ENCODE data around the gene GPALPP1.

GPALPP1 gene

DNA sequence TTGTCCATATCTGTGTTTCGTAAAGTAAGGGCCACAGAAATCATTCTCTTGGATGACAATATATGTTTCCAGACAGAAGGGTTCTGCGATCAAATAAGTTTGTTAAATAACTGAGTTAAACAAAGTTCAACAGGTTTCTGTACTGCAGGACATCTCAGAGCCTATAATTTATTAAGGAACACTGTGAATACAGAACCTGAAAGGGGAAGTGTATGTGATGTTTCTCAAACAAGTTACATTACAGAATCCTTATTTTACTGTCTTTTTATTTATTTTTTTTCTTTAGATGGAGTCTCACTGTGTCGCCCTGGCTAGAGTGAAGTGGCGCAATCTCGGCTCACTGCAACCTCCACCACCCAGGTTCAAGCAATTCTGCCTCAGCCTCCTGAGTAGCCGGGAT, 75.6 kb downstream of the GPALPP1 start:
- DNase-seq: no peak

DNA sequence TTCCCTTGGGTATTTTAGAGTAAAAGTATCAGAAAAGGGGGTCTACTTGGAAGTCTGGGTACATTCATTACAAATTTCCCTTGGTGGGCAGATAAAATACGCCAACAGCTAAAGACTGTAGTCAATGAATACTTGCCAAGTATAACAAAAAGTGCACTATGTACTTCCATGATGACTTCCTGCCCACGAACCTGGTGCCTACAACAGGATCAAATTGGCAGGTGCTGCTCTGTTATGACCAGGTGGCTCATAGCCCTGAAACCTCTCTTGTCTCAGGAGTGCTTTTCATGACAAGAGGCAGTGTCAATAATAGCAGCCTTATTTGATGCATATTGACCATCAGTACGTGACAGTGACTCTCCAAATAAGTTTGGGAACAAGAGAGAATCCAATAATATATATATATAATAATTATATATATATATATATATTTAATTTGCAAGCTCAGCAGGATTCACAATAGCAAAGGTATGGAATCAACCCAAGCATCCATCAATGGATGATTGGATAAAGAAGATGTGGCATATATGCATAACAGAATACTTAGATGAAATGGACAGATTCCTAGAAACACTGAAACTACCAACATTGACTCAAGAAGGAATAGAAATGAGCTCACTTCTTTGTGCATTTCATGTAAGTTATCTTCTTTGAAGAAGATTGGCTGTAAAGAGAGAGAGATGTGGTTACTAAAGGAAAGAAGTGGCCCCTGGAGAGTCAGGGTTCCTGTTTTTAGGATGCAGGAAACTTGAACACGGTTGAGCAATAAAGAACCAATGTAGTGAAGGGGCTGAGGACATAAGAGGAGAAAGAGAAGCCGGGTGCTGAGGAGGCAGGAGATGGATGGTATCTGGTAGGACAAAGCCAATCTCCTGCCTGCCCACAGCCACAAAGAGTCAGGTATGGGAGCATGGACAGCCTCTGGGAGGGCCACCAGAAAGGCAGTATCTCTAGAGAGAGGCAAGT, 79.0 kb downstream of the GPALPP1 start:
- peak; percentile 40 to 53 for DNase-seq

DNA sequence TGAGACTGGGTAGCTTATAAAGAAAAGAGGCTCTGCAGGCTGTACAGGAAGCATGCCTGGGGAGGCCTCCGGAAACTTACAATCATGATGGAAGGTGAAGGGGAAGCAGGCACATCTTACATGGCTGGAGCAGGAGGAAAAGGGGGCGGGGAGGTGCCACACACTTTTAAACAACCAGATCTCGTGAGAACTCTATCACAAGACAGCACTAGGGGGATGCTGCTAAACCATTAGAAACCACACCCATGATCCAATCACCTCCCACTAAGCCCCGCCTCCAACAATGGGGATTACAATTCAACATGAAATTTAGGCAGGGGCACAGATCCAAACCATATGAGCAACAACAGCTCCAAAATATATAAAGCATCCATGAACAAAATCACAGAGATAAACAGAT, 84.5 kb downstream of the GPALPP1 start:
- no peak for DNase-seq

DNA sequence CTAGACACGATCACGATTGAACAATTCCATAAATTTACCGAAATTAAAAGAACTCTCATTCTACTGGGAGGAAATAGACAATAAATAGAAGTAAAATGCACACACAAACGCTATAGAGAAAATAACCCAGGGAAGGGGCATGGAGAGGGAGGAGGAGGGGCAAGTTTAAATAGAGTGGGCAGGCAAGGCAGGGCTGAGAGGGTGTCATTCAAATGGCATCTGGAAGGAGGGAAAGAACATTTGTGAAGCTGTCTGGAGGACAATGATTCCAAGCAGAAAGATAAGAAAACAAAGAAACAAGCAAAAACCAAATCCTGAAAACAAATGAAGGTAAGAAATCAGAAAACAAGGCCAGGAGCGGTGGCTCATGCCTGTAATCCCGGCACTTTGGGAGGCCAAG, 85.4 kb downstream of the GPALPP1 start:
- DNase-seq: no peak

- no peak for DNase-seq
Measured at GRCh38 chr13:45078003-45078402, 88.7 kb downstream of the GPALPP1 start.
